Ishikawa (cell line): ENCODE results near the gene CLEC5A.

Experiments
- CREB1 ChIP-seq: IDR thresholded peaks from 2 replicates; pipeline ENCODE4 v1.6.1; 2012; ENCODE audit warnings: low read depth
- MAX ChIP-seq: IDR thresholded peaks from 2 replicates; pipeline ENCODE4 v1.6.1; 2012
- RAD21 ChIP-seq: IDR thresholded peaks from 2 replicates; pipeline ENCODE4 v1.6.1; 2012; ENCODE audit warnings: low read depth
- REST ChIP-seq: IDR thresholded peaks from 2 replicates; pipeline ENCODE4 v1.6.1; 2012; ENCODE audit warnings: low read depth, mild to moderate bottlenecking
- USF1 ChIP-seq: IDR thresholded peaks from 2 replicates; pipeline ENCODE4 v1.6.1; 2012
- YY1 ChIP-seq: IDR thresholded peaks from 2 replicates; pipeline ENCODE4 v1.6.1; 2012; ENCODE audit warnings: low read depth

- TF ChIP-seq RAD21 (no peak), REST (no peak), MAX (no peak), CREB1 (no peak), USF1 (no peak), YY1 (no peak)
These were observed 35.4 kb downstream of the CLEC5A start for GRCh38 chr7:141911391-141911790.
